Cardiac fibroblast (primary cell): ENCODE results near the gene TBC1D5.
"Not testable (repeated sequence)": the region's sequence is repeated elsewhere in the genome, so short reads cannot be mapped to it uniquely, and the experiment has no call there.

ENCODE experiments used
- DNase-seq, 2 donors: peaks; one replicate each; pipeline versions ENCODE4 v3.0.0 to v3.0.0-alpha.2; 2010; ENCODE audit warnings: low read depth in 2 of 2
- H3K4me3 ChIP-seq, 2 donors: replicated peaks in 1 of 2; 1 replicate in 1 of 2; 2 replicates in 1 of 2; pipeline ENCODE4 v1.5.1; 2011; ENCODE audit warnings: low read depth in 2 of 2, low read length in 2 of 2, mild to moderate bottlenecking in 2 of 2, moderate library complexity in 1 of 2
- CTCF ChIP-seq: IDR thresholded peaks from one replicate; pipeline ENCODE4 v1.5.1; 2011; ENCODE audit warnings: low read depth, mild to moderate bottlenecking, low read length, inconsistent platforms

TBC1D5 gene

DNA sequence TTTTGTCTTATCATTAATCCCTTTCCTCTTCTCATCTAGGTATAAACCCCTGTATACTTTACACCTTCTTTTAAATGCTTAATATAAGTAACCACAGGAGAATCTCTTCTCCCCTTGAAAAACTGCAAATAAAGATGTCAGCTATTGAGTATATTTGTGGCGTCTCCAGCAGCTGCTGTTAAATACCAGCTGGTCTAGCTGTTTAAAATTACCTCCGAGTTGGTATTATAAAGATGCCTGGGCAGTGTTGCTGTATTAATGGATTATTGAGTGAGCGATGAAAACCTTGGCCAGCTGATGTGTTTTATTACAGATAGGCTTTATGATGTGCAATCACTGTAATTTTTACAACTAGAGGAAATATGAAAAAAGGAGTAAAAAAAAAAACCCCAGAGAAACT, 388.1 kb downstream of the TBC1D5 start:
- no peak for DNase-seq
- no peak overlapping the region for H3K4me3 ChIP-seq
- TF ChIP-seq CTCF: no peak

DNA sequence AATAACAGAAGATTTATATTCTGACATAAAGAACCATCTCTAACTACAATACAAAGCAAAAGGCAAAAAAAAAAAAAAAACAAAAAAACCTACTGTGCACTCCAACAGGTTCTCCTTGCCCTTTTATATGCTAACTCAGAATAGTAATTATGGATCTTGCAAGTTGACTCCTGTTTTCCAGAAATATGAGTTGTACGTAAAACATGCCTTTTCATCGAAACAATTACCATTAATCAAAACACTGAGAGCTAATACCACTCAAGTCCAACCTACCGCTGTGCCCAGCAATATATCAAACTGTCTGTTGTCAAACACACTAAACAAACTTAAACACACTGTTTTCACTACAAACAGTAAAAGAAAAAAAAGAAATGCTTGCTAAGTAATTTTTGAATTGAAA, 389.8 kb downstream of the TBC1D5 start:
- H3K4me3 ChIP-seq: no peak overlapping the region
- no peak for TF ChIP-seq CTCF
- no peak for DNase-seq

- H3K4me3 ChIP-seq, DNase-seq: not testable (repeated sequence)
These were observed 391.2 kb downstream of the TBC1D5 start for GRCh38 chr3:17351193-17351592.

GRCh38 chr3:17349093-17349492, 393.3 kb downstream of the TBC1D5 start:
- H3K4me3 ChIP-seq: no peak overlapping the region
- no peak for DNase-seq
- no peak for TF ChIP-seq CTCF

DNA sequence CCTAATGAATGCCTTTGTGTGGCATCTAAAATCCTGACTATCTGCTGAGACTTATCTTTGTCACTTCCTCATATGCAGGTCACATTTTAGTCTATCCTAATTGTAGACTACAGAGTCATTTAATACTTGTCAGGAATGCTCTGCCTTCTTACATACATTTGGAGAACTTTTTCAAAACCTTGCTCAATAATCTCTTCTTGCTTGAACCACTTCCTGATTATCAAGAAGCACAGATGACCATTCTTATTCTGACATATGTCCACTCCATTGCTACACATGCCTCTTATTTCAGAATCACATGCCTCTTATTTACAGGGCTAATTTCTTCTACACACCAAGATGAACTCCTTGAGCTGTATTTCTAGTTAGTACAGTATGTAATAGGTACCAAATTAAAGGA, 400.3 kb downstream of the TBC1D5 start:
- H3K4me3 ChIP-seq: no peak overlapping the region
- TF ChIP-seq CTCF: no peak
- DNase-seq: no peak

GRCh38 chr3:17340693-17341092, 401.7 kb downstream of the TBC1D5 start:
- no peak overlapping the region for H3K4me3 ChIP-seq
- DNase-seq: no peak
- no peak for TF ChIP-seq CTCF

DNA sequence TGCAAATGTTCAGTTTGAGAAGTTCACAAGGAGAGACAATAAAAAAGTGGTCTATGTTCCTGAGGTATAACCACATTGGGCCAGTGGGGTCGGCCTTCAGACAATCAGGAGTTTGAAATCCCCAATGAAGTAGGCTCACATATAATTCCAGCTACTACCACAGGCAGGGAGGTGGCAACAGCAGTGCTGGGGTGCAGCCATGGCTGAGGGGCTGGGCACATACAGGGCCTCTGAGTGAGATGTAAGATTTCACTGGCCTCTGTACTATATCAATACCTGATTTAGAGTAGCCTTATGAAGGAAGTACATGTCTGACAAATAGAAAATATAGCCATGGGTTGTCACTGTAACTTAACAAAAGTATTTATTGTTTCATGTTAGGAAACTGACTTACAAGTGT, 402.2 kb downstream of the TBC1D5 start:
- no peak overlapping the region for H3K4me3 ChIP-seq
- no peak for TF ChIP-seq CTCF
- DNase-seq: no peak
